ENCODE data around the gene CCSAP.

CCSAP gene

DNA sequence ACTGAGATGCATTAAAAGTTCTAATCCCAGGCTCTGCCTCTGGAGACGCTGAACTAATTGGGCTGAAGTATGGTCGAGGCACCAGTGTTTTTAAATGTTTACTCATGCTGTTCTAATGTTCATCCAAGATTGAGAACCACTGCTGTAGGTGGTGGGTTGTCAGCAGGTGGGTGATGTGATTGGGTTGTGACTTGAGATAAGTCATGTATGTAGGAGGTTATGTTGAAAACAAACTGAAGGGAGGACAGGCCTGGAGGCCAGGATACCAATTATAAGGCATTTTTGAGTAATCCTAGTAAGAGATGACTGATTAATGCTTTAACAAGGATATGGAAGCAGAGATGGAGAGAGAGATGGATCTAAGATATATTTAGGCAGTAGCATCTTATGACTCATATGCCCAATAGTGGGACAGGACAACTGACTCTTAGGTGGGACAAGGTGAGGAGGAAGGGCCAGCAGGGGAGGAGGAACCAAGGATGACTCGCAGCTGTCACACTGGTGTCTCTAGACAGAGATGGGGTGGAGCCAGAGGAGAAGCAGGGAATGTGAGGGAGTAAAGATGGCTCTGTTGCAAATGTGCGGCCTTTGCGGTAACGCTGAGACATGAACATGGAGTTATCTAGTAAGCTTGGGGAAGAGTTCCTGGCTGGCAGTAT, 42.6 kb downstream of the CCSAP start:
- Histone ChIP-seq H3K36me3 (ENCODE audit: control insufficient read depth in 2 of 2, insufficient read depth in 1 of 2, low read length in 2 of 2) (peaks cover 30 to 79% of the 10 kb centered on the region in 2 experiments), H3K27ac (ENCODE audit: extremely low read depth, low read depth, low read length) (no peak overlapping the region), H3K4me3 (ENCODE audit: low read depth, low read length) (no peak overlapping the region), H3K4me1 (ENCODE audit: control insufficient read depth, insufficient read depth, low read length) (no peaks in the 10 kb centered on the region), H3K9me3 (ENCODE audit: control insufficient read depth, insufficient read depth, low read depth, low read length) (no peaks in the 10 kb centered on the region)
- ChIA-PET CTCF (interaction anchor here (0.5 to 1.6 kb wide), 2 partner anchors 42 to 1537 kb away, joined by 3 to 4 read pairs; no protein-coding TSS in a partner anchor), POLR2A (no interaction called here)
- TF ChIP-seq SP7 (tag by site-specific recombination; IDR thresholded peaks at IDR 0.05) (peak; percentile 37), ZNF350 (tag by site-specific recombination; IDR thresholded peaks at IDR 0.05) (no peak), WT1 (tag by site-specific recombination; IDR thresholded peaks at IDR 0.05) (peak; percentile 36; the same call in 1 of the 2 replicates), ZFHX2 (tag by site-specific recombination; conservative IDR thresholded peaks at IDR 0.05) (peak; percentile 86), EGR2 (tag by site-specific recombination; IDR thresholded peaks at IDR 0.05; ENCODE audit: low read depth) (peak; percentile 96)

DNA sequence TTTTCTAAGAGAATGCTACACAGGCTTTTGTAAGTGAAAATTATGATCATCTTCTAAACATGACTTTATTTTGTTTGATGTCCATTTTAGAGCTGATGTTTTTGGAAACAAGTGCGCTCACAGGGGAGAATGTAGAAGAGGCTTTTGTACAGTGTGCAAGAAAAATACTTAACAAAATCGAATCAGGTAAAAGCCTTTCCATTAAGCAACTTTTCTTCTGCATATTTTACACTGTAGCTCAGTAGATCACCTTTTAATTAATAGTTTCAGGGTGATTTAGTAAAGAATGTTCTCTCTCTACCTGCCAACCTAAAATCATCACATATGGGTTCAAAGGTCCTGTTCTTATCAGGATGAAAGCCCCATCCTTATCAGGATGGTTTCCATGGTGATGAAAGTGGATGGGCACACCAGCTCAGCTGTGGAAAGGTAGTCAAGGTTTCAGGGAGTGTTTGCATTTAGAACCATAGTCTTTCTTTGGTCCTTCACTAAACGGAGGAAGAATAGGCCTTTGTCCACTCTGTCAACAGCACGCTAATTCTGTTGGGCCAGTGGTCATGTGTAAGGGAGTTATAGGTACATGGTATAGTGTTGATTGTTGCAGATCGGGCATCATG, 43.9 kb downstream of the CCSAP start:
- TF ChIP-seq YY1 (tag by site-specific recombination; IDR thresholded peaks at IDR 0.05) (no peak), ZNF341 (tag by site-specific recombination; IDR thresholded peaks at IDR 0.05; ENCODE audit: low read depth) (no peak), ZNF654 (tag by site-specific recombination; IDR thresholded peaks at IDR 0.05; ENCODE audit: low read depth) (no peak), SP3 (tag by site-specific recombination; IDR thresholded peaks at IDR 0.05) (no peak), ZNF548 (tag by site-specific recombination; IDR thresholded peaks at IDR 0.05) (no peak), ZNF555 (tag by site-specific recombination; conservative IDR thresholded peaks at IDR 0.05) (no peak), ZNF677 (tag by site-specific recombination; IDR thresholded peaks at IDR 0.05) (no peak), MEIS1 (CRISPR knock-in tag; IDR thresholded peaks at IDR 0.05; ENCODE audit: borderline replicate concordance) (no peak), ZNF571 (tag by site-specific recombination; IDR thresholded peaks at IDR 0.05) (no peak), ZNF146 (tag by site-specific recombination; IDR thresholded peaks at IDR 0.05) (no peak), ZNF302 (tag by site-specific recombination; IDR thresholded peaks at IDR 0.05; ENCODE audit: low read depth) (no peak)
- TF ChIP-seq, protein P1, sequence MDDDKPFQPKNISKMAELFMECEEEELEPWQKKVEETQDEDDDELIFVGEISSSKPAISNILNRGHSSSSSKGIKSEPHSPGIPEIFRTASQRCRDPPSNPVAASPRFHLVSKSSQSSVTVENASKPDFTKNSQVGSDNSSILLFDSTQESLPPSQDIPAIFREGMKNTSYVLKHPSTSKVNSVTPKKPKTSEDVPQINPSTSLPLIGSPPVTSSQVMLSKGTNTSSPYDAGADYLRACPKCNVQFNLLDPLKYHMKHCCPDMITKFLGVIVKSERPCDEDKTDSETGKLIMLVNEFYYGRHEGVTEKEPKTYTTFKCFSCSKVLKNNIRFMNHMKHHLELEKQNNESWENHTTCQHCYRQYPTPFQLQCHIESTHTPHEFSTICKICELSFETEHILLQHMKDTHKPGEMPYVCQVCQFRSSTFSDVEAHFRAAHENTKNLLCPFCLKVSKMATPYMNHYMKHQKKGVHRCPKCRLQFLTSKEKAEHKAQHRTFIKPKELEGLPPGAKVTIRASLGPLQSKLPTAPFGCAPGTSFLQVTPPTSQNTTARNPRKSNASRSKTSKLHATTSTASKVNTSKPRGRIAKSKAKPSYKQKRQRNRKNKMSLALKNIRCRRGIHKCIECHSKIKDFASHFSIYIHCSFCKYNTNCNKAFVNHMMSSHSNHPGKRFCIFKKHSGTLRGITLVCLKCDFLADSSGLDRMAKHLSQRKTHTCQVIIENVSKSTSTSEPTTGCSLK (tag by site-specific recombination; IDR thresholded peaks at IDR 0.05), result no peak
- TF ChIP-seq, protein P2, sequence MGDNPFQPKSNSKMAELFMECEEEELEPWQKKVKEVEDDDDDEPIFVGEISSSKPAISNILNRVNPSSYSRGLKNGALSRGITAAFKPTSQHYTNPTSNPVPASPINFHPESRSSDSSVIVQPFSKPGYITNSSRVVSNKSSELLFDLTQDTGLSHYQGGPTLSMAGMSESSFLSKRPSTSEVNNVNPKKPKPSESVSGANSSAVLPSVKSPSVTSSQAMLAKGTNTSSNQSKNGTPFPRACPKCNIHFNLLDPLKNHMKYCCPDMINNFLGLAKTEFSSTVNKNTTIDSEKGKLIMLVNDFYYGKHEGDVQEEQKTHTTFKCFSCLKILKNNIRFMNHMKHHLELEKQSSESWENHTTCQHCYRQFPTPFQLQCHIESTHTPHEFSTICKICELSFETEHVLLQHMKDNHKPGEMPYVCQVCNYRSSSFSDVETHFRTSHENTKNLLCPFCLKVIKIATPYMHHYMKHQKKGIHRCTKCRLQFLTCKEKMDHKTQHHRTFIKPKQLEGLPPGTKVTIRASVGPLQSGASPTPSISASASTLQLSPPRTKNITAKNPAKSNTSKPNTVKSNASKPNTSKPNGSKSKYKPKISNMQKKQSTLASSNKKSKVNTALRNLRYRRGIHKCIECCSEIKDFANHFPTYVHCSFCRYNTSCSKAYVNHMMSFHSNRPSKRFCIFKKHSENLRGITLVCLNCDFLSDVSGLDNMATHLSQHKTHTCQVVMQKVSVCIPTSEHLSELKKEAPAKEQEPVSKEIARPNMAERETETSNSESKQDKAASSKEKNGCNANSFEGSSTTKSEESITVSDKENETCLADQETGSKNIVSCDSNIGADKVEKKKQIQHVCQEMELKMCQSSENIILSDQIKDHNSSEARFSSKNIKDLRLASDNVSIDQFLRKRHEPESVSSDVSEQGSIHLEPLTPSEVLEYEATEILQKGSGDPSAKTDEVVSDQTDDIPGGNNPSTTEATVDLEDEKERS (tag by site-specific recombination; IDR thresholded peaks at IDR 0.05), result no peak
- POLR2A ChIA-PET, result no interaction called here
- CTCF ChIA-PET, result interaction anchor here (0.6 to 1.6 kb wide), 4 partner anchors 41 to 509 kb away, joined by 3 to 4 read pairs (median 3); no protein-coding TSS in a partner anchor
- no peaks in the 10 kb centered on the region for H3K9me3 ChIP-seq (ENCODE audit: control insufficient read depth, insufficient read depth, low read depth, low read length)
- no peaks in the 10 kb centered on the region for H3K4me1 ChIP-seq (ENCODE audit: control insufficient read depth, insufficient read depth, low read length)
- no peak overlapping the region for H3K4me3 ChIP-seq (ENCODE audit: low read depth, low read length)
- no peak overlapping the region for H3K27ac ChIP-seq (ENCODE audit: extremely low read depth, low read depth, low read length)
- H3K36me3 ChIP-seq (ENCODE audit: control insufficient read depth in 2 of 2, insufficient read depth in 1 of 2, low read length in 2 of 2), result peaks cover 30 to 74% of the 10 kb centered on the region in 2 experiments
